ENCODE data around the gene ACSF2.

GRCh38 chr17:50464121-50464520 is 38.1 kb downstream of the ACSF2 start:
- no peak for TF ChIP-seq POLR2A (IDR thresholded peaks at IDR 0.05)
- TF ChIP-seq CTCF (IDR thresholded peaks at IDR 0.05) = no peak
